DOHH2 (cell line): Measurements from ENCODE around the gene CD47.

Source experiments
- H3F3A ChIP-seq: fragments of 200-600 bp; sonication (generic), shearing (Covaris generic); 2 replicates; pipeline ENCODE4 v1.6.0; 2016; ENCODE audit warnings: antibody characterized with exemption, mild to moderate bottlenecking; ENCODE audit not compliant: control insufficient read depth, insufficient read depth
- H3K27ac ChIP-seq: fragments of 200-600 bp; sonication (generic); 2 replicates; pipeline ENCODE4 v1.5.1; 2014; ENCODE audit warnings: low read depth, mild to moderate bottlenecking, low read length, moderate library complexity
- H3K27me3 ChIP-seq: fragments of 200-600 bp; sonication (generic); 2 replicates; pipeline ENCODE4 v1.6.1; 2014; ENCODE audit warnings: mild to moderate bottlenecking, low read length, mixed read lengths; ENCODE audit not compliant: control insufficient read depth
- H3K36me3 ChIP-seq: fragments of 200-600 bp; sonication (generic); 2 replicates; pipeline ENCODE4 v1.6.1; 2014; ENCODE audit warnings: mild to moderate bottlenecking, low read length, moderate library complexity, mixed read lengths; ENCODE audit not compliant: control insufficient read depth
- H3K4me1 ChIP-seq: fragments of 200-600 bp; sonication (generic); 2 replicates; pipeline ENCODE4 v1.6.1; 2014; ENCODE audit warnings: mild to moderate bottlenecking, low read length, mixed read lengths; ENCODE audit not compliant: control insufficient read depth
- H3K4me2 ChIP-seq: fragments of 200-600 bp; sonication (generic); 2 replicates; pipeline ENCODE4 v1.6.0; 2014; ENCODE audit warnings: mild to moderate bottlenecking, low read length, moderate library complexity
- H3K4me3 ChIP-seq: fragments of 200-600 bp; sonication (generic); 2 replicates; pipeline ENCODE4 v1.5.1; 2014; ENCODE audit warnings: mild to moderate bottlenecking, low read length, mixed read lengths
- H3K79me2 ChIP-seq: fragments of 200-600 bp; sonication (generic); 2 replicates; pipeline ENCODE4 v1.6.1; 2014; ENCODE audit warnings: mild to moderate bottlenecking, low read length, mixed read lengths; ENCODE audit not compliant: control insufficient read depth
- H3K9me2 ChIP-seq: fragments of 200-600 bp; sonication (generic); replicated peaks from 2 replicates; pipeline ENCODE4 v1.6.1; 2014; ENCODE audit warnings: mild to moderate bottlenecking, low read length, mixed read lengths; ENCODE audit not compliant: control insufficient read depth
- H3K9me3 ChIP-seq: fragments of 200-600 bp; sonication (generic); 2 replicates; pipeline ENCODE4 v1.6.1; 2014; ENCODE audit warnings: antibody characterized with exemption, low read length, mixed read lengths; ENCODE audit not compliant: control insufficient read depth, insufficient read depth
- H4K20me1 ChIP-seq: fragments of 200-600 bp; sonication (generic); 2 replicates; pipeline ENCODE4 v1.6.0; 2014; ENCODE audit warnings: low read depth, mild to moderate bottlenecking, antibody characterized with exemption, low read length, moderate library complexity; ENCODE audit not compliant: control insufficient read depth, insufficient read depth
- EZH2phosphoT487 ChIP-seq: fragments of 200-600 bp; sonication (generic); IDR thresholded peaks from 2 replicates; pipeline ENCODE4 v1.6.1; 2017; ENCODE audit warnings: borderline replicate concordance, mild to moderate bottlenecking, antibody characterized with exemption, low read length, moderate library complexity, mixed read lengths
- TF ChIP-seq, protein P1 (sequence below): fragments of 200-600 bp; sonication (generic); IDR thresholded peaks from one replicate; pipeline ENCODE4 v1.5.1; 2014; ENCODE audit warnings: antibody characterized with exemption, mild to moderate bottlenecking, low read depth, low read length; ENCODE audit not compliant: poor library complexity, severe bottlenecking

Gene CD47

DNA sequence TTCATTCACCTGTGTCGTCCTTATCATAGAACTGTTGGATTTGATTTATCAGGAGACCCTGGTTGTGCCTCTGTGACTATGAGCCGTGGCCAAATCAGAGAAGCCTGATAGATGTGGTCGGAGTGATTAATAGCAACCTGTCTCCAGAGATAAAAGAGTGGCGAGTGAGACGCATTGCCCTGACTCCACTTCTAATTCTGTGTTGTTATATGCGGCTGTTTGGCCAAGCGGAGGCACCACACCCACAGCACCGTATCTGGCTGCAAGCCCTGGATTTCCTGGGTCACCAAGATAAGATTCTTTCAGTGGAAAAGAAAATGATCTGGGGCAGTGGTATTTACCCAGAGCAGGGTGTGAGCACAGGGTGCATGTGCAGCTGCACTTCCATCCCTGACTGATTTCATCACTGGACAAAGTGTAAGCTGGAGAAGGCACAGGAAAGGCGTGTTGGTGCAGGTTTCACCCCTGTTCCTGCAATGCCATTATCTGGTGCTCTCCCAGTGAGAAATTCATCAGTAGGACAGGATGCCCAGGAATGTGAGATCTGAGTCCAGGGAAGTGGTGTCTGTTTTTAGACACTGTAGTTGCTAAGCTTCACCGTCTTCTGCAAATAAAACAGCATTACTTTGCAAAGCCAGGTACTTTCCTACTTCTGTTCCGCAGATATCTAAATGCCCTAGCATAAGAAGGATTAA is 84.6 kb downstream of the CD47 start:
- Histone ChIP-seq H3K79me2 (no peaks in the 10 kb centered on the region), H3K4me1 (peaks cover 4% of the 10 kb centered on the region; the same call in 1 of the 2 replicates), H3K36me3 (no peaks in the 10 kb centered on the region), H3K27me3 (peaks cover 3% of the 10 kb centered on the region), H4K20me1 (no peaks in the 10 kb centered on the region), H3K4me3 (no peak overlapping the region), H3K27ac (no peak overlapping the region), H3K9me3 (no peaks in the 10 kb centered on the region), H3F3A (no peaks in the 10 kb centered on the region), H3K9me2 (no peaks in the 10 kb centered on the region), H3K4me2 (no peak overlapping the region)
- TF ChIP-seq, protein P1, sequence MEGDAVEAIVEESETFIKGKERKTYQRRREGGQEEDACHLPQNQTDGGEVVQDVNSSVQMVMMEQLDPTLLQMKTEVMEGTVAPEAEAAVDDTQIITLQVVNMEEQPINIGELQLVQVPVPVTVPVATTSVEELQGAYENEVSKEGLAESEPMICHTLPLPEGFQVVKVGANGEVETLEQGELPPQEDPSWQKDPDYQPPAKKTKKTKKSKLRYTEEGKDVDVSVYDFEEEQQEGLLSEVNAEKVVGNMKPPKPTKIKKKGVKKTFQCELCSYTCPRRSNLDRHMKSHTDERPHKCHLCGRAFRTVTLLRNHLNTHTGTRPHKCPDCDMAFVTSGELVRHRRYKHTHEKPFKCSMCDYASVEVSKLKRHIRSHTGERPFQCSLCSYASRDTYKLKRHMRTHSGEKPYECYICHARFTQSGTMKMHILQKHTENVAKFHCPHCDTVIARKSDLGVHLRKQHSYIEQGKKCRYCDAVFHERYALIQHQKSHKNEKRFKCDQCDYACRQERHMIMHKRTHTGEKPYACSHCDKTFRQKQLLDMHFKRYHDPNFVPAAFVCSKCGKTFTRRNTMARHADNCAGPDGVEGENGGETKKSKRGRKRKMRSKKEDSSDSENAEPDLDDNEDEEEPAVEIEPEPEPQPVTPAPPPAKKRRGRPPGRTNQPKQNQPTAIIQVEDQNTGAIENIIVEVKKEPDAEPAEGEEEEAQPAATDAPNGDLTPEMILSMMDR = no peak
- no peak for TF ChIP-seq EZH2phosphoT487

DNA sequence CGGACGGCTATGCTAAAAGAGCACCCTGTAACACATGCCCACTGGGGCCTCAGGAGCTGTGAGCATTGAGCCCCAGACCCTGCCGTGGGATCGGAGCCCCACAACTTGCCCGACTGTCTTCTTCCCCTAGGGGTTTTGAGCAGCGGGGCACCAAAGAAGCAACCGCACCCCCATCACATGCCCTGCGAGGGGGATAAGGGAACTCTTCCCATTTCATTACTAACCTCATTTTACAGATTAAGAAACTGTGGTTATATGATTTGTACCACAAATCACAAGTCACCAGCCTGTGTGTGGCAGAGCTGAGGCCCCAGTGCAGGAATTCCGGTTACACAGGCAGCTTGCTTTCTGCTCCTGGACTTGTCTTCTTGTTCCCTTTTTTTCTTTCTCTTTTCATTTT is 86.2 kb downstream of the CD47 start:
- no peaks in the 10 kb centered on the region for H3K36me3 ChIP-seq
- H3K4me3 ChIP-seq = no peak overlapping the region
- no peaks in the 10 kb centered on the region for H4K20me1 ChIP-seq
- H3K4me2 ChIP-seq = no peak overlapping the region
- no peaks in the 10 kb centered on the region for H3F3A ChIP-seq
- H3K9me2 ChIP-seq = no peaks in the 10 kb centered on the region
- H3K79me2 ChIP-seq = no peaks in the 10 kb centered on the region
- no peaks in the 10 kb centered on the region for H3K9me3 ChIP-seq
- no peak for TF ChIP-seq EZH2phosphoT487
- TF ChIP-seq, protein P1 = no peak
- peaks cover 4% of the 10 kb centered on the region; the same call in 1 of the 2 replicates for H3K4me1 ChIP-seq
- no peak overlapping the region for H3K27ac ChIP-seq
- H3K27me3 ChIP-seq = peaks cover 3% of the 10 kb centered on the region

DNA sequence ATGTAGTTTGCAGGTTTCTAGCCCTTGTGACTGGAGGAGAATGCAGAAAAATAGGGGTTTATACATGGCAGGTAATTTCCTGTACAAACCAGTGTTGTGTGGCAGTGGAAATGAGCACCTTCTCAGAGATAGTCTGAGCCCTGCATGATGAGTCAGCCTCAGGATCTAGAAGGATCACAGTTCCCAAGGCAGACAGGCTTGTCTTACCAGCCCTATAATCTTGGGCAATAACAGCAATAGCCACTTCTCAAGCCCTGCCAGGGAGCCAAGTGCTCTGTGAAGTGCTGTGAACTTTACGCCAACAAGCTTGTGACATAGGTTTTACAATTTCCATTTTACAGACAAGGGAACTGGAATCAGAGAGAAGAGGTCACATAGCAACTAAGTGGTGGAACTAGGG is 89.4 kb downstream of the CD47 start:
- H3K27me3 ChIP-seq = peaks cover 3% of the 10 kb centered on the region
- H3K4me1 ChIP-seq = no peaks in the 10 kb centered on the region; the same call in 1 of the 2 replicates
- no peak overlapping the region for H3K4me2 ChIP-seq
- no peak overlapping the region for H3K27ac ChIP-seq
- H3K36me3 ChIP-seq = no peaks in the 10 kb centered on the region
- H4K20me1 ChIP-seq = no peaks in the 10 kb centered on the region
- H3K9me2 ChIP-seq = no peaks in the 10 kb centered on the region
- no peak overlapping the region for H3K4me3 ChIP-seq
- H3F3A ChIP-seq = no peaks in the 10 kb centered on the region
- TF ChIP-seq EZH2phosphoT487 = no peak
- TF ChIP-seq, protein P1 = no peak
- no peaks in the 10 kb centered on the region for H3K9me3 ChIP-seq
- no peaks in the 10 kb centered on the region for H3K79me2 ChIP-seq
